OCI-LY1 (cell line): ENCODE data around the gene MOV10.

ENCODE experiments used
- CTCF ChIP-seq: fragments of 200-600 bp; sonication (generic), shearing (Covaris generic); IDR thresholded peaks from 2 replicates; pipeline ENCODE4 v1.5.1; 2017; ENCODE audit warnings: mild to moderate bottlenecking, antibody characterized with exemption, low read length, moderate library complexity, mixed read lengths
- EZH2 ChIP-seq: fragments of 200-600 bp; sonication (generic), shearing (Covaris generic); IDR thresholded peaks from 2 replicates; pipeline ENCODE4 v1.8.0; 2017; ENCODE audit warnings: borderline replicate concordance, mixed run types, mild to moderate bottlenecking, antibody characterized with exemption, low read length, moderate library complexity, mixed read lengths

GRCh38 chr1:112717263-112717873 lies 42.9 kb downstream of the MOV10 start:
- TF ChIP-seq EZH2 (no peak), CTCF (no peak)
